Measurements from ENCODE around the gene PTPN13. TPM values are rescaled to one million over a fixed set of nuclear protein-coding genes. Genes with fewer than 3 reads are reported as not detected.

Gene PTPN13
- total RNA-seq, 1 experiment from 2014 or later = 12.1 TPM

DNA sequence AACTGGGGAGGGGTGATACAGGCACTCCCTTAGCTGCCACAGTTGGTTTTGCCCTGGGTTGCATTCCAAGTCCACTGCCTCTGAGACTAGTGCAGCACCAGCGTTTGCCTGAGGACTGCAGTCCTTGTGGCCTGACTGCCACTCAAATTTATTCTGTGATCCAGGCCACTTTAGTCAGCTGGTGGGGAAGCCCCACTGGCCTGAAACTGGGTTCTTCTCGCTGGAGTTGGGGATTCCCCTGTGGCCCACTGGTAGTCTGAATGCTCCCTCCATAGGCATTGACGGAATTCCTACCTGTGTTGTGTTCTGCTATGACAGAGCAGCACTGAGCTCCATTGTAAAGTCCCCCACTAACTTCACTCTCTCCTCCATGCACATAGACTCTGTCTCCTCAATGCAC, 63.8 kb downstream of the PTPN13 start:
- CTCF ChIA-PET = no interaction called here
- no peak overlapping the region for H3K4me3 ChIP-seq (ENCODE audit: low read length)
- no peaks in the 10 kb centered on the region for H3K27me3 ChIP-seq (ENCODE audit: low read length)
- TF ChIP-seq, protein P1, sequence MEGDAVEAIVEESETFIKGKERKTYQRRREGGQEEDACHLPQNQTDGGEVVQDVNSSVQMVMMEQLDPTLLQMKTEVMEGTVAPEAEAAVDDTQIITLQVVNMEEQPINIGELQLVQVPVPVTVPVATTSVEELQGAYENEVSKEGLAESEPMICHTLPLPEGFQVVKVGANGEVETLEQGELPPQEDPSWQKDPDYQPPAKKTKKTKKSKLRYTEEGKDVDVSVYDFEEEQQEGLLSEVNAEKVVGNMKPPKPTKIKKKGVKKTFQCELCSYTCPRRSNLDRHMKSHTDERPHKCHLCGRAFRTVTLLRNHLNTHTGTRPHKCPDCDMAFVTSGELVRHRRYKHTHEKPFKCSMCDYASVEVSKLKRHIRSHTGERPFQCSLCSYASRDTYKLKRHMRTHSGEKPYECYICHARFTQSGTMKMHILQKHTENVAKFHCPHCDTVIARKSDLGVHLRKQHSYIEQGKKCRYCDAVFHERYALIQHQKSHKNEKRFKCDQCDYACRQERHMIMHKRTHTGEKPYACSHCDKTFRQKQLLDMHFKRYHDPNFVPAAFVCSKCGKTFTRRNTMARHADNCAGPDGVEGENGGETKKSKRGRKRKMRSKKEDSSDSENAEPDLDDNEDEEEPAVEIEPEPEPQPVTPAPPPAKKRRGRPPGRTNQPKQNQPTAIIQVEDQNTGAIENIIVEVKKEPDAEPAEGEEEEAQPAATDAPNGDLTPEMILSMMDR (conservative IDR thresholded peaks at IDR 0.05; ENCODE audit: low read depth, low read length) = no peak
- TF ChIP-seq EZH2phosphoT487 (IDR thresholded peaks at IDR 0.05; ENCODE audit: borderline replicate concordance, low read length) (no peak), EZH2 (IDR thresholded peaks at IDR 0.05; ENCODE audit: low read length, unreplicated experiment) (no peak)
- POLR2A ChIA-PET (ENCODE audit: unreplicated experiment) = no interaction called here
- ATAC-seq = no peak
- no peaks in the 10 kb centered on the region for H4K20me1 ChIP-seq (ENCODE audit: low read length)
- H3F3A ChIP-seq (ENCODE audit: low read length, unreplicated experiment) = no peaks in the 10 kb centered on the region
- no peak for DNase-seq
- no peak overlapping the region for H3K9ac ChIP-seq (ENCODE audit: low read length)
- no peak overlapping the region for H3K27ac ChIP-seq (ENCODE audit: low read length)
- H3K9me3 ChIP-seq (ENCODE audit: low read length) = no peaks in the 10 kb centered on the region
- H3K4me2 ChIP-seq (ENCODE audit: low read length) = no peak overlapping the region
- intact Hi-C loops (cut with micrococcal nuclease) = no loop called here
- H3K9me2 ChIP-seq (replicated peaks; ENCODE audit: low read length) = no peaks in the 10 kb centered on the region
- BruUV-seq (replicated peaks) = no TSS peak
- H3K4me1 ChIP-seq (ENCODE audit: insufficient read depth, low read length) = peaks cover 13% of the 10 kb centered on the region
- H3K36me3 ChIP-seq (ENCODE audit: low read depth, low read length) = no peaks in the 10 kb centered on the region
- no peaks in the 10 kb centered on the region for H3K79me2 ChIP-seq (ENCODE audit: low read length)
- H2AFZ ChIP-seq (ENCODE audit: low read length) = no peak overlapping the region

DNA sequence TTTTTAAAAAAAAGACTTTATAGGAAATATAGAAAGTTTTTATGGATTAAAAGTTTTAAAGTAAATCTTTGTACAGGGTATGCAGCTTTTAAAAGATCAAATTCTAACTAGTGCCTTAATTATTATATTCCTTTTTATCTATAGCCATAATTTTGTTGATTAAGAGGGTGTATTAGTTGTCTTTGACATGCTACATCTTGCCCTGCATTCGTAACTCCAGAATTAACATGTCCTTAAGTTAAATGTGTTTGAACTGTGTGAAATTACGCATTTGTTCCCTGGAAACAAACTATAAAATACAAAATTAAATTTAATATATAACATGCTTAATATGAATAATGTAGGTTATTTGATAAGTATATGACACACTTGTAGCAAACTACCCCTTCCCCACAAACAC, 66.3 kb downstream of the PTPN13 start:
- ATAC-seq (no peak), DNase-seq (no peak)
- Histone ChIP-seq H3F3A (ENCODE audit: low read length, unreplicated experiment) (no peaks in the 10 kb centered on the region), H3K9me3 (ENCODE audit: low read length) (no peaks in the 10 kb centered on the region), H3K27me3 (ENCODE audit: low read length) (no peaks in the 10 kb centered on the region), H3K36me3 (ENCODE audit: low read depth, low read length) (no peaks in the 10 kb centered on the region), H3K9ac (ENCODE audit: low read length) (no peak overlapping the region), H3K4me2 (ENCODE audit: low read length) (no peak overlapping the region), H3K9me2 (replicated peaks; ENCODE audit: low read length) (no peaks in the 10 kb centered on the region), H3K4me3 (ENCODE audit: low read length) (no peak overlapping the region), H3K79me2 (ENCODE audit: low read length) (no peaks in the 10 kb centered on the region), H3K27ac (ENCODE audit: low read length) (no peak overlapping the region), H2AFZ (ENCODE audit: low read length) (no peak overlapping the region), H4K20me1 (ENCODE audit: low read length) (no peaks in the 10 kb centered on the region), H3K4me1 (ENCODE audit: insufficient read depth, low read length) (peaks cover 13% of the 10 kb centered on the region)
- CTCF ChIA-PET = no interaction called here
- intact Hi-C loops (cut with micrococcal nuclease) = no loop called here
- BruUV-seq (replicated peaks) = no TSS peak
- no peak for TF ChIP-seq EZH2 (IDR thresholded peaks at IDR 0.05; ENCODE audit: low read length, unreplicated experiment)
- TF ChIP-seq, protein P1 (conservative IDR thresholded peaks at IDR 0.05; ENCODE audit: low read depth, low read length) = no peak
- TF ChIP-seq EZH2phosphoT487 (IDR thresholded peaks at IDR 0.05; ENCODE audit: borderline replicate concordance, low read length) = no peak
- POLR2A ChIA-PET (ENCODE audit: unreplicated experiment) = interaction anchor here (0.7 kb wide), 1 partner anchor 218 kb away, joined by 3 read pairs; no protein-coding TSS in a partner anchor

DNA sequence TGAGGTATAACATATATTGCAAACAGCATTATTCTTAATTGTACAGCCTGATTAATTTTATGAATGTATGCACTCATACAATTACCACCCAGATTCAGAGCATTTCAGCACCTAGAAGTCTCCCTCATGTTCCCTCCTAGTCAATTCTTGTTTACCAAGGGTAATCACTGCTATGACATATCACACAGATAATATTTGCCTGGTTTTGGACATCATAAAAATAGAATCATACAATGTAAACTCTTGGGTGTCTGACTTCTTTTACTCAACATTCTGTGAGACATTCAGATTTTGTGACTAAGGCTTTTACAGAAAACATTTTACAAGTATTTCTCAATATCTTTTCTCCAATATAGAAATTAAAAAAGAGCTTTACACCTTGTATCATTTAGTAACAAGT, 66.9 kb downstream of the PTPN13 start:
- H3K4me2 ChIP-seq (ENCODE audit: low read length) = no peak overlapping the region
- no peak for TF ChIP-seq EZH2 (IDR thresholded peaks at IDR 0.05; ENCODE audit: low read length, unreplicated experiment)
- TF ChIP-seq EZH2phosphoT487 (IDR thresholded peaks at IDR 0.05; ENCODE audit: borderline replicate concordance, low read length) = no peak
- TF ChIP-seq, protein P1 (conservative IDR thresholded peaks at IDR 0.05; ENCODE audit: low read depth, low read length) = no peak

More for the DNA sequence above, 66.9 kb downstream of the PTPN13 start:
- no peak overlapping the region for H3K4me3 ChIP-seq (ENCODE audit: low read length)
- no peaks in the 10 kb centered on the region for H3K27me3 ChIP-seq (ENCODE audit: low read length)
- no TSS peak for BruUV-seq (replicated peaks)
- DNase-seq (peak; percentile 54), ATAC-seq (peak; percentile 86)
- no peaks in the 10 kb centered on the region for H3K36me3 ChIP-seq (ENCODE audit: low read depth, low read length)
- CTCF ChIA-PET = no interaction called here
- no peaks in the 10 kb centered on the region for H4K20me1 ChIP-seq (ENCODE audit: low read length)
- no peaks in the 10 kb centered on the region for H3K9me3 ChIP-seq (ENCODE audit: low read length)
- no peaks in the 10 kb centered on the region for H3K9me2 ChIP-seq (replicated peaks; ENCODE audit: low read length)
- no peak overlapping the region for H2AFZ ChIP-seq (ENCODE audit: low read length)
- H3K79me2 ChIP-seq (ENCODE audit: low read length) = no peaks in the 10 kb centered on the region
- H3F3A ChIP-seq (ENCODE audit: low read length, unreplicated experiment) = no peaks in the 10 kb centered on the region
- POLR2A ChIA-PET (ENCODE audit: unreplicated experiment) = interaction anchor here (0.6 kb wide), 1 partner anchor 112 kb away, joined by 4 read pairs; no protein-coding TSS in a partner anchor
- no peak overlapping the region for H3K9ac ChIP-seq (ENCODE audit: low read length)
- intact Hi-C loops (cut with micrococcal nuclease) = no loop called here
- H3K27ac ChIP-seq (ENCODE audit: low read length) = no peak overlapping the region
- peaks cover 13% of the 10 kb centered on the region for H3K4me1 ChIP-seq (ENCODE audit: insufficient read depth, low read length)
